Astrocyte of the cerebellum (primary cell): ENCODE measurements around the gene AFDN.

Experiments
- DNase-seq: peaks from one replicate; pipeline ENCODE4 v3.0.0-alpha.2; 2011; ENCODE audit warnings: low read depth
- H3K4me3 ChIP-seq: 2 replicates; pipeline ENCODE4 v1.5.1; 2011; ENCODE audit warnings: mild to moderate bottlenecking, low read depth, low read length, moderate library complexity
- in situ Hi-C: cut with HindIII; loops from 2 replicates; pipeline ENCODE4 v1.10.0; 2017; ENCODE audit warnings: low sequenced_read_pairs
- TF ChIP-seq, protein P1 (sequence below): IDR thresholded peaks from 2 replicates; pipeline ENCODE4 v1.5.1; 2012; ENCODE audit warnings: low read length, low read depth, moderate library complexity, mild to moderate bottlenecking; ENCODE audit errors: missing control alignments

The AFDN gene

DNA sequence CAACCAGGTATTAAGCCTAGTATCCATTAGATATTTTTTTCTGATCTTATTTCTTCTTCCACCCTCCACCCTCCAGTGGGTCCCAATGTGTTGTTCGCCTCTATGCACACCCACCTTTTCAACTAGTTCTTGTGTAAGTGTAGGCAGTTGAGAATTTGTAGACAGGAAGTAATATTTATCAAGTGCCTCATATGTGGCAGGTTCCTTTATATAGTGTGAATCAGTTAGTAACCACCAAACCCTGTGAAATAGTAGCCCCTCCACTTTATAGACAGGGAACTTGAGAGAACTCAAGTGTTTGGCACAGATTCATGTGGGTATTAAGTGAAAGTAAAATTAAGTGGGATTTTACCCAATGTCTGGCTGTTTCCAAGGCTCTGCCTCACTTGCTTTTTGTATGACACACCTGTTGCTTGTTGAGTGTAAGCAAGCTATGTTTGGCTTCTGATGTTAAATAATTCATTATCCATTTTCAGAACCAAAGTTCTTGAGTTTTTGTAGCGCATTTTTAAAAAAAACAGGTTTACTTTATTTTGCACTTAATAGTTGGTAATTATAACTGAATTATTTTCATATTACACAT lies 24.8 kb downstream of the AFDN start:
- in situ Hi-C loops, result no loop called here
- H3K4me3 ChIP-seq, result no peak overlapping the region
- no peak for DNase-seq
- TF ChIP-seq, protein P1, sequence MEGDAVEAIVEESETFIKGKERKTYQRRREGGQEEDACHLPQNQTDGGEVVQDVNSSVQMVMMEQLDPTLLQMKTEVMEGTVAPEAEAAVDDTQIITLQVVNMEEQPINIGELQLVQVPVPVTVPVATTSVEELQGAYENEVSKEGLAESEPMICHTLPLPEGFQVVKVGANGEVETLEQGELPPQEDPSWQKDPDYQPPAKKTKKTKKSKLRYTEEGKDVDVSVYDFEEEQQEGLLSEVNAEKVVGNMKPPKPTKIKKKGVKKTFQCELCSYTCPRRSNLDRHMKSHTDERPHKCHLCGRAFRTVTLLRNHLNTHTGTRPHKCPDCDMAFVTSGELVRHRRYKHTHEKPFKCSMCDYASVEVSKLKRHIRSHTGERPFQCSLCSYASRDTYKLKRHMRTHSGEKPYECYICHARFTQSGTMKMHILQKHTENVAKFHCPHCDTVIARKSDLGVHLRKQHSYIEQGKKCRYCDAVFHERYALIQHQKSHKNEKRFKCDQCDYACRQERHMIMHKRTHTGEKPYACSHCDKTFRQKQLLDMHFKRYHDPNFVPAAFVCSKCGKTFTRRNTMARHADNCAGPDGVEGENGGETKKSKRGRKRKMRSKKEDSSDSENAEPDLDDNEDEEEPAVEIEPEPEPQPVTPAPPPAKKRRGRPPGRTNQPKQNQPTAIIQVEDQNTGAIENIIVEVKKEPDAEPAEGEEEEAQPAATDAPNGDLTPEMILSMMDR, result no peak

DNA sequence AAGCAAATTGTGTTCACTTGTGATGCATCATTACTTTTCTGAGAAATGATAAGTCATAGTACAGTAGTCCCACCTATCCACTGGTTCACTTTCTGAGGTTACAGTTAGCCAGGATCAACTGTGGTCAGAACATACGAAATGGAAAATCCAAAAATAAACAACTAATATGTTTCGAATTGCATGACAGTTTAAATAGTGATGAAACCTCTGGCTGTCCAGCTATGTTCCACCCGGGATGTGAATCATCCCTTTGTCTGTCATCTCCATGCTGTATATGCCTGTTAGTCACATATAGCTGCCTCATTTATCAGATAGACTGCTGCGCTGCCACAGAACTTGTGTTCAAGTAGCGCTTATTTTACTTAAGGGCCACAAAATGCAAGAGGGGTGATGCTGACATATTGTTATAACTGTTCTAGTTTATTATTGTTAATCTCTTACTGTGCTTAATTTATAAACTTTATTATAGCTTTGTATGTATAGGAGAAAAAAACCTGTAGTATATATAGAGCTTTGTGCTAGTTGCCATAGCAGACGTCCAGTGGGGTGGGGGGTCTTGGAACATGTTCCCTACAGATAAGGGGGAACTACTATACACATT lies 29.2 kb downstream of the AFDN start:
- H3K4me3 ChIP-seq, result no peak overlapping the region
- peak; percentile 78 for DNase-seq
- in situ Hi-C loops, result no loop called here
- TF ChIP-seq, protein P1, result no peak

DNA sequence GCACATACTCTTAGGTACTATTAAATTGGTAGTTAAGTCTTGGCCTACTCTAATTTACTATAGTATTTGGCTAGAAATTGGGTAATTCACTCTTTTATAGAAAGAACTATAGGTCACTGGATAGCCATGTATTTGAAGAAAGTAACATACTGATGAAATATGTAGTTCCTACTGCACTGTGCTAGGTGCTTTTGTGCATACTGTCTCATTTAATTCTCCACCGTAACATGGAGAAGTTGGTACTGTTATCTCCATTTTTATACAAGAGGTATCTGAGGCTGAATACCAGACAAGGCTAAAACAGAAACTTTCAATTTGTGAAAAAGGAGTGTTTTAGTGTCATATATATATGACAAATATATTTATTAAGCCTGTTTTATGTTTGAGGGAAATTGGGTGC lies 29.8 kb downstream of the AFDN start:
- no peak for DNase-seq
- in situ Hi-C loops, result no loop called here
- no peak overlapping the region for H3K4me3 ChIP-seq
- TF ChIP-seq, protein P1, result no peak

DNA sequence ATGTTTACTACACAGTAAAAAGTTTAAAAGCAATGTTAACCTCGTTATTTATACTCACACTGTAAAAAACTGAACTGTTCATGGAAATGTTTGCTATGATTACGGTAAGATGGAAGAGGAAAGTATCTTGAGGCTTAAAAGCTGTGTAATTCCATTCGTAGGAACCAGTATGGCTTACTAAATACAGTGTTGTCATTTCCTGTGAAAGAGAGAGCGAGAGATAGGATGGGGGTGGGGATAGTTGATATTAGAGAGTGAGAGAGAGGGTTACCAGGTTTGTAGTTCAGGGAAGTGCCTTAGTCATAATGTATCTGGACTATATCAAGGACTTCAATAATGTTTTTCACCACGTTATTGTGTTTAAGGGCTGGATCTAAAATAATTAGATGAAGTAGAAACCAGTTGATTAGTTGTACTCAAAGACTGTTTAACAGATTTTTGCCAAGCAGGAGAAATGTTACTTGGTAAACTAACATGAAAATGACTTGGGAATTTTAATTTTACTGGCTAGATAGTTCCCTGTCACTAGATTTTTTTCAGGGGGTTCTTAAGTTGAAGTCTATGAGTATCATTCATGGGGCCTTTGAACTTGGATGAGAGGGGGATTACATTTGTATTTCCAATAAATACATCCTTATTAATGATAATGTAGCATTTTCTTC lies 30.4 kb downstream of the AFDN start:
- no peak for DNase-seq
- no peak overlapping the region for H3K4me3 ChIP-seq
- TF ChIP-seq, protein P1, result no peak
- in situ Hi-C loops, result no loop called here

DNA sequence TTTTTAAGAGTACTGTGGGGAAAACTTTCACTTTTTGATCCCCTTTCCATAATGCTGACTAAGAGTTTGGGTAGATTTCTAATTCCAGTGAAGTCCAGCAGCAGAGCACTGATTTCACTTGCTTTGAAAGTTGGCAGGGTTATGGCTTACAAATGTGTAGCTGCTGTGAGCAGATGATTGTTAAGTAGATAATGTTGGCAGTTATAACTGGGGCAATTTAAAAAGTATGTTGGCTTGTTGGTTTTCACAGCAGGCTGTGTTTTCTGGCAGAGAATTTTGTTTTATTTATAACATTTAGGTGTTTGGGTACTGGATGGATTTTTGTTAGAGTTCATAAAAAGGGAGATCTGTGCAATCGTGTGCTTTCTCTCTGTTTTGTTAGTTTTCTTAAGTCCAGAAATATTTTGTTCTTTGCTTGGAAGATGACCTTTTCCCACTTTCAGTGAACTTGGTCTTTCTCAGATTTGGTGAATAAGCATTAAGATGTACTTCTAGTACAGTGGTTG lies 31.4 kb downstream of the AFDN start:
- H3K4me3 ChIP-seq, result no peak overlapping the region
- in situ Hi-C loops, result no loop called here
- peak; percentile 70 for DNase-seq
- TF ChIP-seq, protein P1, result no peak

GRCh38 chr6:167858842-167859664 lies 32.3 kb downstream of the AFDN start:
- in situ Hi-C loops, result no loop called here
- DNase-seq, result no peak
- TF ChIP-seq, protein P1, result no peak
- H3K4me3 ChIP-seq, result no peak overlapping the region
